GM12878 (cell line): ENCODE measurements around the gene PPP1R18. TPM values are rescaled to one million over a fixed set of nuclear protein-coding genes. Genes with fewer than 3 reads are reported as not detected.

ENCODE experiments used
- ATAC-seq: fragments of 200-7000 bp; cut with Tn5 transposase; 3 replicates; pipeline ENCODE4 v1.9.1; 2020; ENCODE audit warnings: mild to moderate bottlenecking, moderate library complexity
- BruUV-seq: library from RNA; stranded (reverse); fragments of 400-500 nt; replicated peaks from 2 replicates; lab custom pipeline; 2021; lab: Mats Ljungman, UMichigan
- CTCF ChIA-PET: fragments of 300-600 bp; sonication (Branson Sonifier 250); formaldehyde crosslinking; extraction: SDS; loops from one replicate; lab custom pipeline; 2021; ENCODE audit warnings: inconsistent platforms; lab: Yijun Ruan, JAX
- POLR2A ChIA-PET: fragments of 350-600 bp; formaldehyde crosslinking; extraction: SDS; loops from one replicate; lab custom pipeline; 2021; ENCODE audit warnings: inconsistent platforms; lab: Charles Lee
- RAD21 ChIA-PET: fragments of 300-600 bp; sonication (Branson Sonifier 250); formaldehyde crosslinking; loops from one replicate; lab custom pipeline; 2023; ENCODE audit warnings: antibody characterized with exemption; ENCODE audit not compliant: unreplicated experiment; lab: Charles Lee
- SMC1A ChIA-PET: fragments of 300-600 bp; sonication (Branson Sonifier 250); formaldehyde crosslinking; loops from one replicate; lab custom pipeline; 2023; ENCODE audit not compliant: unreplicated experiment, uncharacterized antibody; lab: Charles Lee
- DNase-seq: peaks from one replicate; pipeline ENCODE4 v3.0.0-alpha.2; 2011; ENCODE audit warnings: low read depth, low spot score
- FAIRE-seq: peaks from 3 replicates; lab custom pipeline; 2011; peaks lifted over from hg19 to GRCh38; lab: Jason Lieb, UNC
- H2AFZ ChIP-seq: 2 replicates; pipeline ENCODE4 v1.6.0; 2011; ENCODE audit warnings: low read depth, low read length, control low read depth; ENCODE audit not compliant: control insufficient read depth
- H3K27ac ChIP-seq: 2 replicates; pipeline ENCODE4 v1.5.1; 2011; ENCODE audit warnings: control low read depth; ENCODE audit not compliant: control insufficient read depth, insufficient read depth
- H3K27me3 ChIP-seq, 2 experiments: replicated peaks in 1 of 2; 2 replicates each; pipeline versions ENCODE4 v1.6.0 to v1.6.1; 2011; ENCODE audit warnings: low read length in 1 of 2; ENCODE audit not compliant: control insufficient read depth in 2 of 2, insufficient read depth in 2 of 2
- H3K36me3 ChIP-seq, 2 experiments: 2 replicates each; pipeline ENCODE4 v1.5.1; 2011; ENCODE audit warnings: low read length in 1 of 2; ENCODE audit not compliant: control insufficient read depth in 2 of 2, insufficient read depth in 2 of 2
- H3K4me1 ChIP-seq: 2 replicates; pipeline ENCODE4 v1.6.1; 2011; ENCODE audit warnings: mild to moderate bottlenecking, low read length, moderate library complexity, mixed read lengths; ENCODE audit not compliant: control insufficient read depth, insufficient read depth
- H3K4me2 ChIP-seq: 2 replicates; pipeline ENCODE4 v1.6.0; 2011; ENCODE audit warnings: control low read depth; ENCODE audit not compliant: control insufficient read depth, insufficient read depth
- H3K4me3 ChIP-seq: fragments of 200-600 bp; sonication (generic); 2 replicates; pipeline ENCODE4 v1.5.1; 2016
- H3K79me2 ChIP-seq: 2 replicates; pipeline ENCODE4 v1.6.0; 2011; ENCODE audit warnings: low read length; ENCODE audit not compliant: control insufficient read depth, insufficient read depth
- H3K9ac ChIP-seq: 2 replicates; pipeline ENCODE4 v1.8.0; 2011; ENCODE audit warnings: low read length, control low read depth, mixed read lengths; ENCODE audit not compliant: control insufficient read depth, insufficient read depth
- H3K9me3 ChIP-seq: replicated peaks from 3 replicates; pipeline ENCODE4 v1.5.1; 2011; ENCODE audit warnings: mild to moderate bottlenecking, low read length; ENCODE audit not compliant: control insufficient read depth, insufficient read depth
- H4K20me1 ChIP-seq: 2 replicates; pipeline ENCODE4 v1.6.0; 2011; ENCODE audit not compliant: control insufficient read depth, insufficient read depth
- BMI1 ChIP-seq: fragments of 450-650 bp; IDR thresholded peaks from 2 replicates; pipeline ENCODE4 v1.6.1; 2016; ENCODE audit warnings: mild to moderate bottlenecking, moderate library complexity, borderline replicate concordance
- CHD2 ChIP-seq: IDR thresholded peaks from 2 replicates; pipeline ENCODE4 v1.6.1; 2011; ENCODE audit warnings: low read depth, low read length, improper control_type of control experiment, borderline replicate concordance
- EGR1 ChIP-seq, 2 experiments: IDR thresholded peaks; 1 replicate in 1 of 2; 2 replicates in 1 of 2; pipeline ENCODE4 v1.6.1; 2011 to 2012; ENCODE audit warnings: low read depth in 2 of 2, low read length in 2 of 2, borderline replicate concordance in 1 of 2, mild to moderate bottlenecking in 1 of 2, moderate library complexity in 1 of 2
- JUNB ChIP-seq: IDR thresholded peaks from 2 replicates; pipeline ENCODE4 v1.6.1; 2016; ENCODE audit warnings: antibody characterized with exemption, mild to moderate bottlenecking
- MEF2B ChIP-seq: fragments of 450-650 bp; IDR thresholded peaks from 2 replicates; pipeline ENCODE4 v1.6.1; 2018; ENCODE audit warnings: mild to moderate bottlenecking, moderate library complexity; ENCODE audit not compliant: partially characterized antibody, poor library complexity, severe bottlenecking
- NRF1 ChIP-seq: conservative IDR thresholded peaks from 2 replicates; pipeline ENCODE4 v1.6.1; 2011; ENCODE audit warnings: mild to moderate bottlenecking, low read depth, low read length, improper control_type of control experiment
- POLR2A ChIP-seq: IDR thresholded peaks from 2 replicates; pipeline ENCODE4 v1.6.1; 2011; ENCODE audit warnings: low read depth, mild to moderate bottlenecking, low read length
- TBL1XR1 ChIP-seq: IDR thresholded peaks from 2 replicates; pipeline ENCODE4 v1.6.1; 2012; ENCODE audit warnings: low read depth, low read length, improper control_type of control experiment
- YY1 ChIP-seq: IDR thresholded peaks from 2 replicates; pipeline ENCODE4 v1.6.1; 2011; ENCODE audit warnings: low read depth, mild to moderate bottlenecking, low read length
- WGBS: methylation state at CpG from one replicate; pipeline ENCODE4 v1.1.6; 2016; ENCODE audit warnings: low lambda C conversion rate; ENCODE audit not compliant: insufficient replicate concordance, insufficient coverage; ENCODE audit errors: missing lambda C conversion rate; 5-methylcytosine and 5-hydroxymethylcytosine counted together
- in situ Hi-C: fragments of 300-500 bp; cut with MboI; formaldehyde crosslinking; loops from 9 replicates; pipeline ENCODE4 v1.14.3; 2018; ENCODE audit warnings: mixed read lengths
- intact Hi-C: fragments of 100-400 bp; cut with micrococcal nuclease; formaldehyde crosslinking; loops from one replicate; pipeline ENCODE4 v1.14.2; 2022; ENCODE audit not compliant: unreplicated experiment
- polyA plus RNA-seq, 11 experiments: library from polyadenylated mRNA; depleted of rRNA in 4 of 11; unstranded in 6 of 11; stranded (reverse) in 5 of 11; fragments of >200 nt; fragmentation: Nextera tagmentation in 4 of 11; fragmentation: Illumina TruSeq in 1 of 11; extraction: Ambion mirVana in 4 of 11; extraction: Trizol in 1 of 11; gene quantifications; 1 replicate in 1 of 11; 2 replicates in 10 of 11; pipeline versions ENCODE4 v1.2.1 to v1.2.3, GENCODE V29; 2011 to 2016; ENCODE audit warnings: inconsistent platforms in 2 of 11, missing spikeins in 2 of 11, low read depth in 1 of 11
- total RNA-seq, 4 experiments: library from RNA; depleted of rRNA in 3 of 4; stranded (reverse); fragments of >200 nt in 3 of 4; fragmentation: Illumina TruSeq in 1 of 4; extraction: Trizol in 1 of 4; gene quantifications; 2 replicates each; pipeline versions ENCODE4 v1.2.1 to v1.2.3, GENCODE V29; 2013 to 2021
- TF ChIP-seq, protein P1 (sequence below): IDR thresholded peaks from 2 replicates; pipeline ENCODE4 v1.6.1; 2011; ENCODE audit warnings: low read depth, mild to moderate bottlenecking, low read length, moderate library complexity, borderline replicate concordance; ENCODE audit errors: extremely low read depth
- TF ChIP-seq, protein P2 (sequence below): IDR thresholded peaks from 2 replicates; pipeline ENCODE4 v1.6.1; 2011; ENCODE audit warnings: low read depth, low read length, improper control_type of control experiment, borderline replicate concordance
- TF ChIP-seq, protein P3 (sequence below): IDR thresholded peaks from 2 replicates; pipeline ENCODE4 v1.6.1; 2012; ENCODE audit warnings: improper control_type of control experiment, low read depth, low read length; ENCODE audit not compliant: insufficient replicate concordance
- TF ChIP-seq, protein P4 (sequence below): fragments of 450-650 bp; IDR thresholded peaks from 2 replicates; pipeline ENCODE4 v1.6.1; 2016; ENCODE audit warnings: mild to moderate bottlenecking

PPP1R18 gene
- total and polyA plus RNA-seq, 10 of the 15 experiments (the other 5 are each of a cell fraction or from before 2014, with no cell fraction given), result 21.0 to 119 (median 52.6) TPM

DNA sequence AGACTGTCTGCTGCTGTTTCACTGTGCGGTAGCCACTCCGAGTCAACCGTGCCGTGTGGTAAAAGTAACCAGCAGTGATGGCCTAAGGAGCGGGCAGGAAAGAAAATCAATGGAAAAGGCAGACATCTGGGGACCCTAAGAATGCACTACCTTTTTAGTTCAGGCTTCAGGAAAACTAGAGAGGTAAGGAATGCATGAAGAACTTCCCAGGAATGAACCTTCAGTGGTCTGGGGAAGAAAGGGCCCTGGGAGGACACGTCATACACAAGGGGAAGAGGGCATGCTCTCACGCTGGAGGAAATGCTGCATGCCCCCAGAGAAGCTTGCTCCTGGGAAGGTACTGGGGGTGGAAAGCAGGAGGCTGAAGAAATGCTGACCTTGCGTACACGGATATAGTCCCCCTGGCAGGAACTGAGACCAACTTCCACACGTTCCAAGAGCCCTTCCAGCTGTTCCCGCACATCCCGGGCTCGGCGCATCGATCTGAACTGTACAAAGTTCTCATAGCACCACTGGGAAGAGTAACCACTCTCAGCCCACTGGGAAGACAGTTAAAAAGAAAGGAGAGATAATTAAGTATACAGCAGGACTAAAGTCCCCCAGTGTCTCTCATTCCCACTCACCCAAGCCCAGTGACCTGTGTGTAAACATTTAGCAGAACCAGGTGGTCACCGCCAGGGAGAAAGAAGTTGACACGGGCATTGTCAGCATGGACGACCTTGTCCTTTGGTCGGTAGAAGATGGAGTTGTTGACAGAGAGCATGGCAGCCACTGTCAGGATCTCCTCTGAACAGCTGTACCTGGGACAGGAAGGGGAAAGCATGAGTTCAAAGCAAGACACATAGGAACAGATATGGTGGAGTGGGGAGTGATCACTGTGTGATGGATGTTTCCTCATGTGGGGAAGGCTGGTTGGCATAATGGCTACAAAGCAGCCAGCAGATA, 31.4 kb downstream of the PPP1R18 start:
- WGBS, result 91% methylated on average over 19 of the region's 19 CpGs
- TF ChIP-seq, protein P1, sequence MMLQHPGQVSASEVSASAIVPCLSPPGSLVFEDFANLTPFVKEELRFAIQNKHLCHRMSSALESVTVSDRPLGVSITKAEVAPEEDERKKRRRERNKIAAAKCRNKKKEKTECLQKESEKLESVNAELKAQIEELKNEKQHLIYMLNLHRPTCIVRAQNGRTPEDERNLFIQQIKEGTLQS, result no peak
- TF ChIP-seq, protein P2, sequence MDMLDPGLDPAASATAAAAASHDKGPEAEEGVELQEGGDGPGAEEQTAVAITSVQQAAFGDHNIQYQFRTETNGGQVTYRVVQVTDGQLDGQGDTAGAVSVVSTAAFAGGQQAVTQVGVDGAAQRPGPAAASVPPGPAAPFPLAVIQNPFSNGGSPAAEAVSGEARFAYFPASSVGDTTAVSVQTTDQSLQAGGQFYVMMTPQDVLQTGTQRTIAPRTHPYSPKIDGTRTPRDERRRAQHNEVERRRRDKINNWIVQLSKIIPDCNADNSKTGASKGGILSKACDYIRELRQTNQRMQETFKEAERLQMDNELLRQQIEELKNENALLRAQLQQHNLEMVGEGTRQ, result no peak
- no peak for TF ChIP-seq TBL1XR1
- TF ChIP-seq, protein P3, sequence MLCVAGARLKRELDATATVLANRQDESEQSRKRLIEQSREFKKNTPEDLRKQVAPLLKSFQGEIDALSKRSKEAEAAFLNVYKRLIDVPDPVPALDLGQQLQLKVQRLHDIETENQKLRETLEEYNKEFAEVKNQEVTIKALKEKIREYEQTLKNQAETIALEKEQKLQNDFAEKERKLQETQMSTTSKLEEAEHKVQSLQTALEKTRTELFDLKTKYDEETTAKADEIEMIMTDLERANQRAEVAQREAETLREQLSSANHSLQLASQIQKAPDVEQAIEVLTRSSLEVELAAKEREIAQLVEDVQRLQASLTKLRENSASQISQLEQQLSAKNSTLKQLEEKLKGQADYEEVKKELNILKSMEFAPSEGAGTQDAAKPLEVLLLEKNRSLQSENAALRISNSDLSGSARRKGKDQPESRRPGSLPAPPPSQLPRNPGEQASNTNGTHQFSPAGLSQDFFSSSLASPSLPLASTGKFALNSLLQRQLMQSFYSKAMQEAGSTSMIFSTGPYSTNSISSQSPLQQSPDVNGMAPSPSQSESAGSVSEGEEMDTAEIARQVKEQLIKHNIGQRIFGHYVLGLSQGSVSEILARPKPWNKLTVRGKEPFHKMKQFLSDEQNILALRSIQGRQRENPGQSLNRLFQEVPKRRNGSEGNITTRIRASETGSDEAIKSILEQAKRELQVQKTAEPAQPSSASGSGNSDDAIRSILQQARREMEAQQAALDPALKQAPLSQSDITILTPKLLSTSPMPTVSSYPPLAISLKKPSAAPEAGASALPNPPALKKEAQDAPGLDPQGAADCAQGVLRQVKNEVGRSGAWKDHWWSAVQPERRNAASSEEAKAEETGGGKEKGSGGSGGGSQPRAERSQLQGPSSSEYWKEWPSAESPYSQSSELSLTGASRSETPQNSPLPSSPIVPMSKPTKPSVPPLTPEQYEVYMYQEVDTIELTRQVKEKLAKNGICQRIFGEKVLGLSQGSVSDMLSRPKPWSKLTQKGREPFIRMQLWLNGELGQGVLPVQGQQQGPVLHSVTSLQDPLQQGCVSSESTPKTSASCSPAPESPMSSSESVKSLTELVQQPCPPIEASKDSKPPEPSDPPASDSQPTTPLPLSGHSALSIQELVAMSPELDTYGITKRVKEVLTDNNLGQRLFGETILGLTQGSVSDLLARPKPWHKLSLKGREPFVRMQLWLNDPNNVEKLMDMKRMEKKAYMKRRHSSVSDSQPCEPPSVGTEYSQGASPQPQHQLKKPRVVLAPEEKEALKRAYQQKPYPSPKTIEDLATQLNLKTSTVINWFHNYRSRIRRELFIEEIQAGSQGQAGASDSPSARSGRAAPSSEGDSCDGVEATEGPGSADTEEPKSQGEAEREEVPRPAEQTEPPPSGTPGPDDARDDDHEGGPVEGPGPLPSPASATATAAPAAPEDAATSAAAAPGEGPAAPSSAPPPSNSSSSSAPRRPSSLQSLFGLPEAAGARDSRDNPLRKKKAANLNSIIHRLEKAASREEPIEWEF, result no peak
- TF ChIP-seq NRF1, result no peak
- no peak for TF ChIP-seq CHD2
- TF ChIP-seq BMI1, result no peak
- no peak for TF ChIP-seq EGR1 (IDR thresholded peaks at IDR 0.05; ENCODE audit: borderline replicate concordance in 1 of 2, low read depth in 2 of 2, low read length in 2 of 2)
- no peak for TF ChIP-seq POLR2A
- TF ChIP-seq YY1, result no peak
- no peak for TF ChIP-seq JUNB
- no peak for TF ChIP-seq MEF2B
- TF ChIP-seq, protein P4, sequence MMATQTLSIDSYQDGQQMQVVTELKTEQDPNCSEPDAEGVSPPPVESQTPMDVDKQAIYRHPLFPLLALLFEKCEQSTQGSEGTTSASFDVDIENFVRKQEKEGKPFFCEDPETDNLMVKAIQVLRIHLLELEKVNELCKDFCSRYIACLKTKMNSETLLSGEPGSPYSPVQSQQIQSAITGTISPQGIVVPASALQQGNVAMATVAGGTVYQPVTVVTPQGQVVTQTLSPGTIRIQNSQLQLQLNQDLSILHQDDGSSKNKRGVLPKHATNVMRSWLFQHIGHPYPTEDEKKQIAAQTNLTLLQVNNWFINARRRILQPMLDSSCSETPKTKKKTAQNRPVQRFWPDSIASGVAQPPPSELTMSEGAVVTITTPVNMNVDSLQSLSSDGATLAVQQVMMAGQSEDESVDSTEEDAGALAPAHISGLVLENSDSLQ, result no peak

More for the DNA sequence above, 31.4 kb downstream of the PPP1R18 start:
- ChIA-PET CTCF (no interaction called here), POLR2A (no interaction called here), RAD21 (no interaction called here), SMC1A (no interaction called here)
- Histone ChIP-seq H3K4me2 (no peak overlapping the region), H3K4me1 (no peaks in the 10 kb centered on the region), H3K36me3 (peaks cover 26 to 31% of the 10 kb centered on the region in 2 experiments), H3K4me3 (no peak overlapping the region), H3K79me2 (no peaks in the 10 kb centered on the region), H3K27me3 (no peaks in the 10 kb centered on the region), H4K20me1 (no peaks in the 10 kb centered on the region), H3K27ac (no peak overlapping the region), H3K9ac (no peak overlapping the region), H2AFZ (no peak overlapping the region), H3K9me3 (no peaks in the 10 kb centered on the region)
- no peak for DNase-seq
- no peak for FAIRE-seq
- in situ Hi-C loops (no loop called here), intact Hi-C loops (no loop called here)
- ATAC-seq, result no peak
- no TSS peak for BruUV-seq
